ENCODE results near the gene TBXA2R. TPM values are rescaled to one million over a fixed set of nuclear protein-coding genes. Genes with fewer than 3 reads are reported as not detected.
A peak's percentile ranks its signal among the peaks of the same experiment; 100 is the strongest.
"Not testable (repeated sequence)": the region's sequence is repeated elsewhere in the genome, so short reads cannot be mapped to it uniquely, and the experiment has no call there.

TBXA2R gene
- 0.99 and 1.5 TPM in 2 replicates for total RNA-seq

DNA sequence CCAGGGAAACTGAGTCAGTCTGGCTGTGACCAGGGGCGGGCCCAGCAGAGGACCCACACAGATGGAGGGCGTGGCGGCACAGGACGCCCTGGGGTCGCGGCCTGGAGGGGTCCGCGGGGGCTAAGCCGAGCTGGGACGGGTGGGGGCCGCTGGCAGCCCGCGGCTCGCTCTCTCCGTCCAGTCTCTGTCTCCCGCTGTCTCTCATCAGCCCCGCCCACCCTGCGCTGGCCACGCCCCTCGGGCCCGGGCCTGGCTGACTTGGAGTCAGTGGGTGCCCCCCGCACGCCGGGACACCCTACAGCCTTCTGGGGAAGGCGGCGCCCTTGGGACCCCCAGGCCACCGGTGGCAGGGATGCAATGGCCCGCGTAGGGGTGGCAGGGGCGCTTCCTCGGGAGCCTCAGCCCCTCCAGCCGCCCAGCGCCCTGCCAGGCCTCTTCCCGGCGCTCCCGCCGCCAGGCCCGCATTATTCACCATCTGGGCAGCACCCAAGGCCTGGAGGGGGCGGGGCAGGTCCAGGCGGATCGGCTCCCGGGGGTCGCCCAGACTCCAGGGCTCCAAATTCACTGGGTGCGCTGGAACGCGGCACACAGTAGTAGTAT lies at the start of gene TBXA2R:
Gene TBXA2R, minus strand, starts transcription at position 186 of the 600 bp plus-strand sequence. CDS start 6,241 bp downstream, outside the sequence.
- DNase-seq (ENCODE audit: low read depth in 2 of 2): peak; percentile 51 to 63

DNA sequence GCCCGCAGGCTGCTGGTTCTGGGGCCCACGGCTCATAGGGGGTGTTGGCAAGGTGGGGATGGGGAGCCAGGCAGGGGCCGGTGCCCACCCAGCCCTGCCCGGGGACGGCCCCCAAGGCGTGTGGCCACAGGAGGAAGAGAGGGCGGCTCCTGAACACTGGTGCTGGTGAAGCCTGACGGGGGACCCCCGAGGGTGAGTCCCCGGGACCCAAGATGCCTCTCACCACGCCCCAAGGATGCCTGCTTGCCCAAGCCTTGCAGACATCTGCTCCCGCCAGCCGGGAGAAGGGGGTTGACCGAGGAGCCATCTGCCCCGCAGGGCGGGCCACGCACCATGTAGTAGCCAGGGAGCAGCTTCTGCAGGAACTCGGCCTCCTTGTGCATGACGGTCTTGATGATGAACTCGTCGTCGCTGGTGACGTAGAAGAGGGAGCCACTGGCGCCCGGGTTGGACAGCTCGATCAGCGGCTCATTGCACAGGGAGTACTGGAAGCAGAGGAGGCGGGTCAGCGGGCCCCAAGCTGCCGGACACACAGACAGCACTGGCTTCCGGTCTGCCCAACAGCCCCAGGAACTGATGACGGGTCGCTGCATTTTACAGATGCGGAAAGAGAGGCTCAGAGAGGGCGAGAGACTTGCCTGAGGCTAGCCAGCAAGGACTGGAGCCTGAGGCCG lies 49.5 kb upstream of the TBXA2R start:
- DNase-seq (ENCODE audit: low read depth in 2 of 2): peak; percentile 20 to 29

DNA sequence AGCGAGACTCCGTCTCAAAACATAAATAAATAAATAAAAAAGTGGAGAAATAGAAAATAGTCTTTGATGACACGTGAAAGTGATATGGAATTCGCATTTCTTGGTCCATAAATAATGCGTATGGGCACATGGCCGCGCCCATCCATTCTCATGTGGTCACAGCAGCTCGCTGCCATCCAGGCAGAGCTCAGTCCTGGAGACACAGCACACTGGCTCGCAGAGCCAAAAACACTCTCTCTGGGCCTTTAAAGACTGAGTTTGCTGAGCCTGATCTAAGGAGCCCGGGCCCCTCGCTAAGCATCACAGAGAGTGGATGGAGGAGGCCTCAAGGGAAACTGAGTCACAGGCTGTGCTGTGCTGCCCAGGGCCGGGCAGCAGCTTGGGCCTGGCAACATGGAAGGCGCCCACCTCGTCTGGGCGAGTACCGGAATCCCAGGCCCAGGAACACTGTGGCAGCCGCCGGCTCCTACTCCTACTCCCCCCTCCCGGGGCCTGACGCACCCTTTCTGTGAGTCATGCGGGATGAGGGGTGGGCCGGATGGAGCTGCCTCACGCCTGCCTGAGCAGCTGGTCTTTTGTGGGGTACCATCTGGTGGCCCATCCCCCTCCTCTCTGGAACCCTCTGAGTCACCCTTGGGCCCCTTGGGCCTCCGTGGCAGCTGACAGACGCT lies 48.9 kb upstream of the TBXA2R start:
- DNase-seq (ENCODE audit: low read depth in 2 of 2): peak; percentile 28 to 96

DNA sequence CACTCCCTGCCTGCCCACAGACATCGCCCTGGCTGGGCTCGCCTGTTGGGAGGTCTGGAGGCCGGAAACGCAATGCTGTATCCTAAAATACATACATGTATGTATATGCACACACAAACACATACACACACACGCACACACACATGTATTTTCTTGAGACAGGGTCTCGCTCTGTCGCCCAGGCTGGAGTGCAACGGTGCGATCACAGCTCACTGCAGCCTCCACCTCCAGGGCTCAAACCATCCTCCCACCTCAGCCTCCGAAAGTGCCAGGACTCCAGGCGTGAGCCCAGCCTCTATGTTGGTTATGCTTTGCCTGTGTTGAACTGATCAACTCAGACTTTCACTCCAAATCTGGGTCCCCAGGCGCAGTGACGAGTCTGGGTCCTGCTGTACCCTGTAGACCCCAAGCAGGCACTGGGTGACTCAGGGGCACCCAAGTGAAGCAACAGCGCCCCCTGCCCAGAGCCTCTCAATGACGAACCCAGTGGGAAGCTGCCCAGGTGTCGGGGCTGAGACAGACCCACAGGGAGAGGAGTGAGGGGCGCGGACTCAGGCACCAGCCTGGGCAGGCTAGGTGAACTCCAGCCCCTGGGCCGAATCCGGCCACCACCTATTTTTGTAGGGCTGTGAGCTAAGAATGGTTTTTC lies 47.3 kb upstream of the TBXA2R start:
- DNase-seq (ENCODE audit: low read depth in 2 of 2): no peak

DNA sequence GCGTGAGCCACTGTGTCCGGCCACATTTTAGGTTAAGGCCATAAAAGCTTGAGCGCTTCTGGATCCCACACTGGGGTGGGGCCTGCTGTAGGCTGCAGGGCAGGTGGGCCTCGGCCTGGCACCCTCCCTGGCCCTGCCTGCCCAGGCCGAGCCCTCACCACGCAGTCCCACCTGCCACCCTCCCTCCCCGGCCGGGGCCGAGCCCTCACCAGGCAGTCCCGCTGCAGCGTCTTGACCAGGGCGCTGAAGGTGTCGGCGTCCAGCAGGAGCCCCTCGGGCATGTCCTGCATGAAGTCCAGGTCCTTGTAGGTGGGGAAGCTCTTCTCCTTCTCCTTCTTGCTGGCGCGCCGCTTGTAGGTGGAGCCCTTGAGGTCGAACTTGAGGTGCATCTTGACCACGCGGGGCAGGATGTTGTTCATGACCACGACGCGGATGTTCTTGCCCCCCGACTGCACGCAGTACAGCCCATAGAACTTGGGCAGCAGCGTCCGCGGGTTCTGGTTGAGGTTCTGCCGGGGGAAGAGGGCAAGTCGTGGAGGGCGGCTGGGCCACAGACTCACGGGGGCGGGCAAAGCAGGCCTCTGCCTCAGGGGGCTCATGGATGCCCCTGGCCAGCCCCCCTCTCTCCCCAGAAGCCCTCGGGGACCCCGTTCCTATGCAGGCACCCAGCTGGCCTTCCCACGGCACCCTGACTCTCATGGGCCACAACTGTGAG lies 46.6 kb upstream of the TBXA2R start:
- DNase-seq (ENCODE audit: low read depth in 2 of 2): no peak

DNA sequence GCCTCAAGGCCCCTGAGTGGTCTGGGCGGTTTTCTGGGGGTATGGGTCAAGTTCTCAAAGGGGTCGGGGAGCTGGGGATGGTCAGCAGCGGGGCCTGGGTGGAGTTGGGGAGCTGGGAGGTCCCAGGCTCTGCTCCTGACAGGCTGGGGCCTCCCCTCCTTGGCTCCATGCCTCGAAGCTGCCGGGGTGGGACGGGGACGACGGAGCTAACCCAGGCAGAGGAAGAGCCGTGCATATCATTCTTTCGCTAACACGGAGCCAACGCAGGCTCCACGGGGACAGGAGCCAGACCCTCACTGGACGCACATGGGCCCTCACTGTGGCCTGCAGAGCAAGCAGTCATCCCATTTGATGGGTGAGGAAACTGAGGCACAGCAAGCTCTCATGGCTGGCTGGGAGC lies 45.7 kb upstream of the TBXA2R start:
- no peak for DNase-seq (ENCODE audit: low read depth in 2 of 2)

DNA sequence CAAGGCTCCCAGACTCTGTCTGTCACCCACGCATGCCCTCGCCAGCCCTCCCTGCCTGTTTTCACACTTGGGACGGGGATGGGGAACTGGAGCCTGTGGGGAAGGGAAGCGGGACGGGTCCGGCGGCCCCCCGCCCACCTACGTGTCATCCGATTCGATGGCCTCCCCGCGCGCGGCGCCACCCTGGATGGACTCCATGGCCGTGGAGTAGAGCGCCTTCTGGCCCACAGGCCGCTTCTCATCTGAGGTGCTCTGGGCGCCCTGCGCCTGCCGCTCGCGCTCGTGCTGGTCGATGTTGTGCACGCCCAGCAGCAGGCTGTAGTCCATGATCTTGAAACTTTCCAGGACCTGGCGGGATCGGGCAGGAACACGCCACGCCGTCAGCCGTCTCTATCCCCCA lies 45.0 kb upstream of the TBXA2R start:
- DNase-seq (ENCODE audit: low read depth in 2 of 2): no peak

DNA sequence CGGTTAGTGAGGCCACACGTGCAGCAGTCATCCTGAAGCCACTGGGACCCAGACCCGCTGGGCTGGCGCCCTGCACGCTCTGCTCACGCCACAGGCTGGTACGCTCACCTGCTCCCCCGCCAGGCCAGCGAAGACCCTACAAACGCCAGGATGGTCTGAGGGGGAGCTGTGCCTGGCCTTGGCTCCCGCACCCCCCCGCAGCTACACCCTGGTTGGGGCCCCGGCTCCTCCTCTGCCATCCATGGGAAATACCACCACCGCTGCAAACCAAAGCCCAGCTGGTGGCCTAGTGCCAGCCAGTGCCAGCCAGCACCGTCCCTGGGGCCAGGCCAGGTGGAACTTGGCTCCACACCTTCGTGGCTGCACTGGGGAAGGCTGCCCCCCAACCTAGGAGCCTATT lies 43.2 kb upstream of the TBXA2R start:
- DNase-seq (ENCODE audit: low read depth in 2 of 2): no peak

DNA sequence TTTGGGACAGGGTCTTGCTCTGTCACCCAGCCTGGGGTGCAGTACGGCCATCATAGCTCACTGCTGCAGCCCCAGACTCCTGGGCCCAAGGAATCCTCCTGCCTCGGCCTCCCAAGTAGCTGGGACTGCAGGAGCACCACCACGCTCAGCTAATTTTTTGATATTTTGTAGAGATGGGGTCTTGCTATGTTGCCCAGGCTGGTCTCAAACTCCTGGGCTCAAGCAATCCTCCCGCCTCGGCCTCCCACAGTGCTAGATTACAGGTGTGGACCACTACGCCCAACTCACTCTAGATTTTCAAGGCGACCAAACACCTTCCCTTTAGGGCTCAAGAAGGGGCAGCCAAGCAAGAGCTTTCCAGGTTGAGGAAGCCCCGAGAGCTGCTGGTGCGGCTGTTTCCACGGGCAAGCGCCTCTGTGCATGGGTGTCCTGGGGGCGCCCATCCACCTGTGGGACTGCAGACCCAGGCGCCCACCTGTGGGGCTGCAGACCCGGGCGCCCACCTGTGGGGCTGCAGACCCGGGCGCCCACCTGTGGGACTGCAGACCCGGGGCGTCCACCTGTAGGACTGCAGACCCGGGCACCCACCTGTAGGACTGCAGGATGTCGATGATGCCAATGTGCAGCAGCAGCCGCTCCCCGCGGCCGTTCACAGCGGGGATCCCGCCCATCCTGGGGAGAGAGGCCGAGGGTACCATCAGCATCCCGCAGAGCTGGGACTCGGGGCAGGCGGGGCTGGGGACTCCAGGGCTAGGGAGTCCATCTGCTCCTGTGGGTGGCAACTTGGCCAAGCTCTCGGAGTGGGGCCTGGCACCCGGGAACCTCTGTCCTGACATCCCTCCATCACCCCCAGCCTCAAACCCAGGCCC lies 41.6 kb upstream of the TBXA2R start:
- DNase-seq (ENCODE audit: low read depth in 2 of 2): no peak

DNA sequence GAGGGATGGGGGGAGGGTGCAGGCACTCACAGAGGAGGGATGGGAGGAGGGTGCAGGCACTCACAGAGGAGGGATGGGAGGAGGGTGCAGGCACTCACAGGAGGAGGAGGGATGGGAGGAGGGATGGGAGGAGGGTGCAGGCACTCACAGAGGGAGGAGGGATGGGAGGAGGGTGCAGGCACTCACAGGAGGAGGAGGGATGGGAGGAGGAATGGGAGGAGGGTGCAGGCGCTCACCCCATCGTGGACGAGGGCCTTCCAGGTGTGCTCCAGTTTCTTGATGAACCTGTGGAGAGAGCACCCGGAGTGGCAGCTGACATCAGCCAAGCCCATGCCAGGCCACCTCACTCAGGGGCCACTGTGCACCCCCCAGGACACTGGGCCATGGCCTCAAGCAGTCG lies 40.4 kb upstream of the TBXA2R start:
- not testable (repeated sequence) for DNase-seq (ENCODE audit: low read depth in 2 of 2)

DNA sequence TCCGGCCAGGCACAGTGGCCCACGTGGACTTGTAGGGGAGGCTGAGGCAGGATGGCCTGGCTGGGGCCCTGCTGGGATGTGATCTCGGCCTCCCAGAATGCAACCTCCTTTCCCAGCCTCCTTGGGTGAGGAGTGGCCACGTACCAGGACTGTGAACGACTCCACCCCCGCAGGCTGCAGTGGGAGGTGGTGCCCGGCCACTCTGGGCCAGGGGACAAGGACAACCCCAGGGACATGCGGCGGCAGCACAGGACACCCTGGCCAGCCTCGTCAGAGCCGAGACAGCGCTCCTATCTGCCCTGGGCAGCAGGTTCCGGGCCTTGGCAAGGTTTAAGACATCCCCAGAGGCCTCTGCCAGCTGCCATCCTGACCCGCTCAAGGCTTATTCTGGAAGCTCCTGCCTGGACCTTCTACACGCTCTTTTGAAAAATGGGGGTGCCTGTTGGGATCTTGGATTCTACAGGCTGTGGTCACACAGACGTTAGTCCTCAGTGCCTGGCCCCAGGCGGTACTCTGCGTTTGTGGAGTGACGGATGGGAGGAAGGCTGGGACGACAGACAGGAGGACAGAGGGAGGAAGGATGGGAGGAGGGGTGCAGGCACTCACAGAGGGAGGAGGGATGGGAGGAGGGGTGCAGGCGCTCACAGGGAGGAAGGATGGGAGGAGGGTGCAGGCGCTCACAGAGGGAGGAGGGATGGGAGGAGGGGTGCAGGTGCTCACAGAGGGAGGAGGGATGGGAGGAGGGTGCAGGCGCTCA lies 39.8 kb upstream of the TBXA2R start:
- no peak for DNase-seq (ENCODE audit: low read depth in 2 of 2)

DNA sequence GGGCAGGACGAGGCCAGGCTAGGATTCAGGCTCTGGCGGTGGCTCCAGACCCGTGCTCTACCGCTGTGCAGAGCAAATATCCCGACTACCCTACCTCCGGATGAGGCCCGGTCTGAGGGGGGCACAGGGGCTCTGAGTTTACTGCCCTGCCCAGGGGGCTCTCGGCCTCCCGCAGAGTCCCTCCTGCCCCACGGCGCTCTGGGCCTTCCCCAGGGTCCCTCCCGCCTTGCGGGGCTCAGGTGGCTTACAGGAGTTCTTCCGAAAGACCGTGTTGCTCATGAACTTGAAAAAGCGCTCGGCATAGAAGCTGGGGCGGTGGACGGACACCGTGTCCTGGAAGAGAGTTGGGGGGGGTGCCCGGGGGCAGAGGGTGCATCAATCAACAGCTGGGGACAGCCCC lies 39.1 kb upstream of the TBXA2R start:
- no peak for DNase-seq (ENCODE audit: low read depth in 2 of 2)

DNA sequence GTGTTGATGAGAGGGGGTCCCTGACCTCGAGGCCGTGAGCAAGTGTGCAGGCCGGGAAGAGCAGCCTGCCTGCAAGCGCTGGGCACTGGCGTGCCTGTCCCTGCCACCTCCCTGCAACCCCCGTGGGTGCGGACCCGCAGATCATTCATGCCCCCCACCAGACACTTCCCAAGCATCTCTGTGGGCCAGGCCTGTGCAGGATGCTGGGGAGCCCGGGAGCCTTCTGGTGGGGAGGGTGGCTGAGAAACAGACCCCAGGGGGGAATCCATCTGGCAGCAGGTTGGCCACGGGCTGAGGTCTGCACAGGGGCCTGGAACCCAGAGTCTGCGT lies 38.4 kb upstream of the TBXA2R start:
- no peak for DNase-seq (ENCODE audit: low read depth in 2 of 2)

DNA sequence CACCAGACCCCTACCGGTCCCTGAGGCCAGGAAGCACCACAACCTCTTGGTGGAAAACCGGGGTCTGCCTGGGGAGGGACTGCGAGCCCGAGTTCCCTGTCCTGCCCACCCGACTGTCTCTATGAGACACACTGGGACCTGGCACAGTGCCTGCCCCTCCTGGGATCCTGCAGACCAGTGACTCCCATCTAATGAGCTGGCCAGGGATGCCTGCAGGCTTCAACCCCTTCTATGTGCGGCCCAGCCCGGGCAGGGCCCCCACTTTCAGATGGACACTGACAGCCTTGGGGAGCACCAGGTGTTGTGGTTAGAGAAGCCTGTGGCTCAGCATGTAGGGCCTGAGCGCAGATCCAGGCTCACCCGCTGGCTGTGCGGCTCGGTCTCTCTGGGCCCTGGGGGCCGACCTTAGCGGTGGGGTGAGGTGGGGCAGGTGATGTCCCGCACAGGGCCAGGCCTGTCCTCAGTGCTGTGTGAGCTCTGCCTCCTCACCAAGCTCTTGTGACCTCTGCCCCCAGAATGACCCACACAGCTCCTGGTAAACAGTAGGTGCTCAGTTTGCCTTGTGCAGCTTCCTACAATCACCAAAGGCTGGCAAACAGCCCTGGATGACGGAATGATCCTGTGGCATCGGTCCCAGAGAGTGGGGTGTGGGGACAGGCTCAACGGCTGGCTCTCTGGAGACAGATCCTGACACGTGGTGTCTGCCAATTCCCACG lies 37.8 kb upstream of the TBXA2R start:
- DNase-seq (ENCODE audit: low read depth in 2 of 2): peak in 1 of 2 donors; percentile 66

DNA sequence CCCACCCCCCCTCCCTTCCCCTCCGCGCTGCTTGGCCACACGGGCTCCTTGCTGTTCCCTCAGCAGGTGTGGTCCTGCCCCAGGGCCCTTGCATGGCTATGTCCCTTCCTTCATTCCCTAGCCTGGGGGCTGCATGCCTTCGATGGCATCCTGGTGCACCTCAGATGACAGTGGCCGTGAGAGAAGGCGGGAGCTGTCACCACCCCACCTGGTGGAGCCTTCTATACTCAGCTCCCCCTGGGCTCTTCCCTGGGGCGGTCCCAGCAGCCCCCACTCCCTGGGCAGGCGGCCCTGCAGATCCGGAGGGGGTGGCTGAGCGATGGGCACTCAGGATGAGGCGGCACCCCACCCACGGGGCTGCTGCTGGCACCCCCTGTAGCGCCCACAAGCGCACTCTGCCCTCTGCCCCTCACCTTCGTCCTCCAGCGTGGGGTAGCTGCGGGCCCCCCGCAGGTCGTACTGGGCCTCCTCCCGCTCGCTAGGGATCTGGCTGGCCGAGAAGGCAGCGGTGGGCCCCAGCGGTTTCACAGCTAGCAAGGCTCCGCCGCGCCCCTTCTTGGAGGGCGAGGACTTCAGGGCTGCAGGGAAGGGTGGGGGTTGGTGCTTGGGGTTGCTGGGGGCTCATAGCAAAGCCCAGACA lies 37.1 kb upstream of the TBXA2R start:
- DNase-seq (ENCODE audit: low read depth in 2 of 2): no peak

DNA sequence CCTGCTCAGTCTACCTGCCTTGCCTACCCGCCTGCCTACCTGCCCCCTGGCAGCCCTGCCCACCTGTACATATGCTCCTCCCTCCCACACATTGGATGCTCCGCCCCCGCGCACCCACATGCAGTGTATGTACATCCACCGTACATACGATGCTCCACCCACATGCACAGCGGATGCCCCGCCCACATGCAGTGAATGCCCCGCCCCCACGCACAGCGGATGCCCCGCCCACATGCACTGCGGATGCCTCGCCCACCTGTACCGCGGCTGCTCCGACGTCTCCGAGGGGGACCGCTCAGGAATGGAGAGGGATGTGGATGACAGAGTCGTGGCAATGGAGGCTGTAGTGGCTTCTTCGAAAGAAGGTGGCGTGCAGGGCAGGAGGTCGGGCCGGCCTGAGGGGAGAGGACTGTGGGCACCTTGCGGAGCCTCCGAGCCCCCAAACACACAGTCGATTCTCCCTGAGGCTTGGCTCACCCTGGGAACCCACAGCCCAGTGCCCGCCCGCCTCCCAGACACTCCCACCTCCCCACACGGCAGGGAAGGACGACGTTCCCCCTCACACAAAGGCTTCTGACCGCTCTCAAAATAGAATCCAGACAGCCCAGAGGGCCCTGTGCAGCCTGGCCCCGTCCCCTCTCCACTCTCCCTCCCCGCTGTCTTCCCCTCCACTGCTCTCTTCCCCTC lies 36.5 kb upstream of the TBXA2R start:
- DNase-seq (ENCODE audit: low read depth in 2 of 2): peak in 1 of 2 donors; percentile 28

DNA sequence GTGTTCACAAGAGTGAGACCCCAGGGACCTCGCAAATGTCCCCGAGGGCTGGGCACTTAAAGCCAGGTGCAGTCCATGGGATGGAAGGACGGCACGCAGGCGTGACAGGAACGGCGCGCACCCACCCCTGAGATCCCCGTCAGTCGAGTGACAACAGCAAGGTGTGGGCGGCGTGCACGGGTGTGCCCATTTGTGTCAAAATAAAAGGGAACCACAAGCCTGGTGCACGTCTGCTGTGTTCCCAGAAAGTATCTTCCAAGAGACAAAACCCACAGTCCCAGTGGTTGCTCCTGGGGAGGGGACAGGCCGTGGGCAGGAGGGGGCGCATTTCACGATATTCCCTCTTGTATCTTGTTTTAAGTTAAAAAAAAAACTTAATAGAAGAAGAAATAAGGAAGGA lies 35.6 kb upstream of the TBXA2R start:
- no peak for DNase-seq (ENCODE audit: low read depth in 2 of 2)

DNA sequence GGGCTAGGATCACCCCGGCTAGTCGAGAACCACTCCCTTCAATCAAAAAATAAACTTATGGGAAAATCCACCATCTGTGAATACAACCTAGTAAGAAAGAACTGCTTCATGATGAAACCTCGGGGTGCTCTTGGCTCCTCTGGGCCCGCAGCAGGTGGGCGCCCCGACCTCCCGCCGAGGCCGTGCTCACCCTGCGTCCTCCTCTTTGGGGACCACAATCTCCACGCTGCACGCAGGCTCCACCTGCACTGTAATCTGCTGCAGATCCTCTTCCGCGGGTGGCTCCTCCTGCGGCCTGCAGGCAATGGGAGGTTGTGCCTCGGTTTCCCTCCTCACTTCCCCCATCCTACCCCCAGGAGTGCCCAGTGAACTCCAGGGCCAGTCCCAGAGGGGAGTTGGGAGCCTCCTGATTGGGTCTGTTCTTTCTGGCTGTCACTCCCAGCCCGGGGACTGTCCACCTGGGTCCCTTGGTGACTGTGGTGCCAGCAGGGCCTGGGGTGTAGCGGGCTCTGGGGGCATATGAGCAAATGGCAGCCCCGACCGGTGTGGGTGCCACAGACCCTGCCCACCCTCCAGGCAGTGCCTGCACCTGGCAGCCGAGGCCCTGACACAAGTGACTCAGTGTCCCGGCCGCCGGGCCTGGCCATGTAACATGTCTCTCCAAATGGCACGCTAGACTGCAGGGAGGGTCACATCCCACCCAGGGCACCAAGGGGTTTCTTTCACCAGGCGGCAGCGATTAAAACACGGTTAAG lies 35.0 kb upstream of the TBXA2R start:
- no peak for DNase-seq (ENCODE audit: low read depth in 2 of 2)
